Measurements from ENCODE around the gene GABBR2.
"Not testable (repeated sequence)": the region's sequence is repeated elsewhere in the genome, so short reads cannot be mapped to it uniquely, and the experiment has no call there.

GABBR2 gene

DNA sequence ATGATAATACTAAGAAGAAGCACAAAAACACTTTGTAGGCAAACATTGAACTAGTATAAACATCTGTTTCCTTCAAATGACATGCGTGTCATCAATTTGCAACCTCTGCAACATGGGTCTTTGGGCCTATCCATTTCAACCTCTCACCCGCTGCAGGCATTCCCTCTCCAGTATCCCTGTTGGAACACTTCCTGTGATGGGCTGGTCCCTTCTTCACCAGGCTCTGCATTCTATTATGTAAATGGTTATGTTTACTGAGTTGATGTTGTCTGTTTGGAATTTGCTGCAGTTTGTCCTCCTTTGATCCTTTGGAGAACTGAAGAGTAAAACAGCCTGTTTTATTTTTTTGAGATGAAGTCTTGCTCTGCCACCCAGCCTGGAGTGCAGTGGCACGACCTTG, 436.7 kb downstream of the GABBR2 start:
- no peak for DNase-seq

DNA sequence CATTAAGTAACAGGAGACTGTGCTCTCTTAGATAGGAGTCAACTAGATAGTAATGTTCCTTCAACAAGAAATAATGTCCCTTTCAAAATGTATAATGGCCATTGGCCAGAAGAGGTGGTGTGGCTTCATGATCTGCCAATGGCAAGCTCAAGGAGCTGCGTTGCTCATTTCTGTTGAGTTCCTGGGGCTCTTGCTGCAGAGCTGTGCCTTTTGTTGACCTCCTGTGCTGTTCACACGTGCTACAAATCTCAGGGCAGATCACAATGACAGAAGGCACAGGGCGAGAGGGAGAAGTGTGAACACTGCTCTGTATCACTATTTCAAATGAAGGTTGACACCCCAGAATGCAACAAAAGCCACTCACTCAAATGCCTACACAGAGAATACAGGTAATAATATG, 437.3 kb downstream of the GABBR2 start:
- DNase-seq, result no peak

DNA sequence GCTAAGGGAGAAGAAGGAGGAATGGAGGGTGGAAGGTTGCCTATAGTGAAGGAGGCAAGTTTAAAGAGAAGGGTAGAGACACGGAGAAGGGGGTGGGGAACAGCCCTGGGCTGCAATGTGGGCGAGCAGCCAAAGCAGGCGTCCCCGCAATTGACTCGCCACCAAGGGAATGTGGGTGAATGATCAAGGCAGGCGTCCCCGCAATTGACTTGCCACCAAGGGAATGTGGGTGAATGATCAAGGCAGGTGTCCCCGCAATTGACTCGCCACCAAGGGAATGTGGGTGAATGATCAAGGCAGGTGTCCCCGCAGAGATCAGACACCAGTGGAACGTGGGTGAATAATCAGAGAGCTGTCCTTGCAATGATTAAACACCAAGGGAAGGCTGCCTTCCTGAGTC, 438.5 kb downstream of the GABBR2 start:
- not testable (repeated sequence) for DNase-seq

- not testable (repeated sequence) for DNase-seq
Observed at GRCh38 chr9:98269652-98270051, 439.1 kb downstream of the GABBR2 start.

GRCh38 chr9:98267556-98267955, 441.2 kb downstream of the GABBR2 start:
- not testable (repeated sequence) for DNase-seq

DNA sequence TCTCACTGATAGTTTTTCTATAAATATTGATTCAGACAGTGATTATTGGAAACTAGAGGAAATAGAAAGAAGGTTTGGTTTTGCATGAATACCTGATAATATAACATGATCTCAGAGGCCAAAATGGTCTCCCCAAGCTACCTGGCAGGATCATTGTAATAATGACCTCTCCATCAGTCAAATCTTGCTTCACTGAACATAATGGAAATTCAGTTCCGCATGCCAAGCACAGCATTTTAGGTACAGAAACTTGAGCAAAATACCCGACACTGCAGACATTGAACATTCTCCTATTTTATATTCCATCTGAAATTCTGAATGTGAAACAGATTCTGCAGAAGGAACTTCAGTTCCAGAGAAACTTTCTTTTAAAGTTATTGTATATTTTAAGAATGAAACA, 444.2 kb downstream of the GABBR2 start:
- DNase-seq, result no peak

GRCh38 chr9:98263482-98264357, 445.0 kb downstream of the GABBR2 start:
- peak; percentile 84 for DNase-seq

GRCh38 chr9:98263080-98263479, 445.7 kb downstream of the GABBR2 start:
- no peak for DNase-seq

DNA sequence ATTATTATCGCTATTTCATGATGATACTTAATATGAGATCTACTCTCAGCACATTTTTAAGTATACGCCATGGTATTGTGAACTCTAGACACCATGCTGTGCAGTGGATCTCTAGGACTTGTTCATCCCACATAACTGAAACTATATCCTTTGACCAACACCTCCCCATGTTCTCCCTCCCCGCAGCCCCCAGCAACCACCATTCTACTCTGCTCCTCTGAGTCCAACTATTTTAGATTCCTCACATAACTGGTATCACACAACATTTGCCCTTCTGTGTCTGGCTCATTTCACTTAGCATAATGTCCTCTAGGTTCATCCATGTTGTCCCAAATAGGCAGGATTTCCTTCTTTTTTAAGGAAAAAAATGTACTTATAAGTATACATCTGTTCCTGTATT, 446.7 kb downstream of the GABBR2 start:
- no peak for DNase-seq

- no peak for DNase-seq
Observed at GRCh38 chr9:98260635-98261034, 448.1 kb downstream of the GABBR2 start.

DNA sequence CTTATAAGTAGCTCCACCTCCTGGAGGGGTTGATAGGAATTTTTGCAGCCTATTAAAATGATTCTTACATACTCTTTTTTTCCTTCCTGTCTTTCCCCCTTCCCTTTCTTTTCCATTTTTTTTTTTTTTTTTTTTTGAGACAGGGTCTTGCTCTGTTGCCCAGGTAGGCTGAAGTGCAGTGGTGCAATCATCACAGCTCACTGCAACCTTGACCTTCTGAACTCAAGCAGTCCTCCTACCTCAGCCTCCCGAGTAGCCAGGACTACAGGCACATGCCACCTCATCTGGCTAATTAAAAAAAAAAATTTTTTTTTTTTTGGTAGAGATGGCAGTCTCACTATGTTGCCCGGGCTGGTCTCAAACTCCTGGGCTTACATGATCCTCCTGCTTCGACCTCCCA, 448.9 kb downstream of the GABBR2 start:
- DNase-seq, result no peak

- no peak for DNase-seq
Observed at GRCh38 chr9:98256756-98257155, 452.0 kb downstream of the GABBR2 start.

DNA sequence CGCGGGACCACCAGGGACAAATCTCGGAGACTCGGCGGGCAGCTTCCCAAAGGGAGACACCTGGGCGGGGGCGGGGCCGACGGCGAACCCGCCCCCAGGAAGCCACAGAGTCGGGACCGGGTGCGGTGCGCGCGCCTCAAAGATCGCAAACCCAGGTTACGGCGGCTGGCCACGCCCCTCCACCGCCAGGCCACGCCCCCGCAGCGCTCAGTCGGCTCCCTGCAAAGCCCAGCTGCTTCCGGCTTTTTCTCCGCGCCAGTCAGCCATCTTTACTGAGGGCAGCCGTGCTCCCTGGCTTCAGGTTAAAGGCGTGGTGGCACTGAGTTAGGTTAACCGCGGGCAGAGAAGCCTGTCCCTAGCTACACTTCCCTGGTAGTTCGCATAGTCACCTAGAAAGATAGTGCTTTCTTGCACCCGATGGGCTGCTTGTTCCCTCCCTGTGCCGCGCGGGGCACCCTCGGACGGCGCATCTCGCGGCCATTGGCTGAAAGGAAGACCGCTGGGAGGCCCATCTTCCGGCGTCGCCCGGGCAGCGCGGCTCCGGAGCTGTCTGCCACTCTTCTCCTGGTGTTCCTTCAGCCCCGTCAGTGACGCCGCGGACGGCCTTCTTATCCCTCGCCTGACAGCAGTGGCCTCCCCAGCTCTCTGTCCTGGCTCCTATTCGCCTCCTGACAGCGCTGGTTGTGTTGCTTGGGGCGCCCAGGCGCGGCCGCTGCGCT, 453.0 kb downstream of the GABBR2 start, which contains the start of gene TBC1D2:
TSS of gene TBC1D2 (minus strand) at position 72 of the 719 bp plus-strand sequence. CDS start 108 bp downstream, outside the sequence.
- peak; percentile 95 for DNase-seq

GRCh38 chr9:98255061-98255577, 453.6 kb downstream of the GABBR2 start:
- DNase-seq, result no peak

GRCh38 chr9:98254228-98255060, 454.3 kb downstream of the GABBR2 start:
- no peak for DNase-seq

DNA sequence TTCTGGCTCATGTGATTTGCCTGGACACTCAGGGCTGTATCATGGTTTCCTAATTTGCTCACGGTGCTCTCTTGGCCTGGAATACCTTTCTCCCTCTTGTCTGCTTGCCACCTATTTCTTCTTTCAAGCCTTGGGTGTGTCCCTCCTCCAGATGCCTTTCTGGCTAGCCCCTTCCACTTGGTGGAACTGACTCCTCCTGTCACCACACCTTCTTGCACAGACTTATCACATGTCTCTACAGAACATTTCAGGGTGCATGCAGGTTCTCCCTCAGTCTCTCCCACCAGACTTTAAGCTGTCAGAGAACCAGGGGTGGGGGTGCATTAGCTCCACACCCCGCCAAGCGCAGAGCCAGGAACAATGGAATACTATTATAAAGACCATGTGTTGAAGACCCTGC, 455.2 kb downstream of the GABBR2 start:
- no peak for DNase-seq

DNA sequence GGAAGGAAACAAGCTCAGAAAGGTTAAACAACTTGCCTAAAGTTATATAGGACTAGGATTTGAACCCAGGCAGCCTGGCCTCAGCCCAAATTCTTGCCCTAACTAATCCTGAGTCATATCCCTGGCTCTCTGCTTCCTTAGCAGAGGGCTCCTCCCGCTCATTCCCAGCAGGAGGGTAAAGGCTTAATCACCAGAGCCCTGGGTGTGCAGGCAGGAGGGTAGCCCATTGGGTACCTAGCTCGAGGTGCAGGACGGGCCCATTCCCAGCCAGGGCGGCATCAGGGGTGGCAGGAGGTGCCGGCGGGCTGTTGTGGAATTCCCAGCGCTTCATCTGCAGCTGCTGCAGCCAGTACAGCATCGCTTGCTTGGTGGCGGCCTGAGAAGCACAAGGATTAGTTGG, 457.2 kb downstream of the GABBR2 start:
- no peak for DNase-seq

DNA sequence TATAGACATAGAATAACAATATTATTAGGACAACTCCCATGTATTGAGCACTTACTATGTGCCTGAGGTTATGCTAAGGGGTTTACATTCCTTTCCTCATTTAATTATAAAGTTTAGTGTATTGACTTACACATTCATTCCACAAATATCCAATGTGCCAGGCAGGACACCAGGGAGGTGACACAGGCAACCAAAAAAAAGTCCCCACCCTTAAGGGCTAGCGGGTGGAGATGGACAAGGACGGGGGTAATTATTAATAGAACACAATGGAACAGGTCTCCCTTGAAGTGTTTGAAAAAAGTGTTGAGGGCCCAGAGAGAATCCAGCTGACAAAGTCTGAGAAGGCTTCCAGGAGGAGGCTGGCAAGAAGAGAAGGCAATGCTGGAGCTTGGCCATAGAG, 459.0 kb downstream of the GABBR2 start:
- DNase-seq, result no peak

DNA sequence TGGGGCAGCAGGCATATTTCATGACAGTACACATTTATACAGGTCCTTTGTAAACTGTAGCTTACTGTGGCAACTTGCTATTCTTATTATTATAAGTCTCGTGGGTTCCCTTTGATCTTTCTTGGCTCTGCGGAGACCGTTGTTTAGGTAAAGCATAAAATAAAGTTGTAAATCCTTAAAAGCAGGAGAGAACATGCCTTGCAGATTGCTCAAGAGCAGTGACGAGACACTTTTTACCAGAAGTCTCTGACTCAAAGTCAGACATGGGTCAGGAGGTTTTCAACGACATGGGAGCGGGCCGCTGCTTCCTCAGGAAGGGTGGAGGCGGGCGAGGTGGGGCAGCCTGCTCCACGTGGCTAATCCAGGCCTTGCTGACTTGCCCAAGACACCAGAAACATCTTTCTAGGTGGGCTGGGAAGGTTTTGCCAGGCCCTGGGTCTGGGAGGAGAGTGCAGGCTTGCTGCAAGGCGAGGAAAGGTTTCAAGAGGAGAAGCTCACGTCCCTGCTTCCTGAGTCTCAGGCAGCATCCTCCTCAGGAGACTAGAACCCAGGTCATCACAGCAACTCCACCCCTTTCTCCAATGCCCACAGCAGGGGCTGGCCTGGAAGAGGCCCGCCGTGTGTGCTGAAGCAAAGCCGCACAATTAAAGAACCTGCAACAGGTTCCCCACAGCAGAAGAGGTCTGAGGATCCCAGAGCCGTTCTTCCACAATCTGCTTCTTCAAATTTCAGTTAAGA, 459.8 kb downstream of the GABBR2 start:
- DNase-seq, result peak; percentile 99

DNA sequence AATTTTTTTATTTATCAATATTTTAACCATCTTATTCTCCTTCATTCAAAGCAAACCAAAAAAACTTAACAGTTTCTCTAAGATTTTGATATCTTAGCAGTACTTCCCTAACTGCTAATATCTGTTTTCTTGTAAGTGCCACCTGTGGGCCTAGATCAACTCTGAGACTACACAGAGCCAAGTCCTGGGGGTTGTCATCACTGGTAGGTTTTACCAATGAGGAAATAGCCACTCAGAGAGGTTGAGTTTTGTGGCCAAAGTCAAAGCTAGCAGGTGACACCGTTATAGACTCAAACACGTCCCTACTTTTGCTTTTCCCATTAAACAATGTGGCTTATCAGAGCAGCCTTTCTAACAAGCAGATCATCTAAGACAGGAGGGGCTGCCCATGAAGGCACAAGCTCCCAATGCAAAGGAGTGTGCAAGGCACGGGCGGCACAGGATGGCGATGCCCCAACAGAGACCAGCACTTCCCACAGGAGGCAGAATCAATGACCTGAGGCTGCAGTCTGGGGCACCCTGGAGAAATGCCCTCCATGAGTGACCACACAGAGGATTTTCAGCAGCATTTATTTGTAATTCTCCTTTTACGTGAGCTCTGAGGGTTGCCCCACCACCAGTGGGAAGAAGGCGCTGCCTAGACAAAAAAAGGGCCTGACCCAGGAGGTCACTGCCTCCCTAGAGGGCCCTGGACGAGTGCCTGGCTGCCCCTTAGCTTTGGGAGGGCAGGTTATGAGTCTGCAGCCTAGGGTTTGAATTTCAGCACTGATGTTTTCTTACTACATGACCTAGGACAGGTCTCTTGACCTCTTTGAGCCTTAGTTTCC, 460.7 kb downstream of the GABBR2 start:
- DNase-seq, result peak; percentile 84

DNA sequence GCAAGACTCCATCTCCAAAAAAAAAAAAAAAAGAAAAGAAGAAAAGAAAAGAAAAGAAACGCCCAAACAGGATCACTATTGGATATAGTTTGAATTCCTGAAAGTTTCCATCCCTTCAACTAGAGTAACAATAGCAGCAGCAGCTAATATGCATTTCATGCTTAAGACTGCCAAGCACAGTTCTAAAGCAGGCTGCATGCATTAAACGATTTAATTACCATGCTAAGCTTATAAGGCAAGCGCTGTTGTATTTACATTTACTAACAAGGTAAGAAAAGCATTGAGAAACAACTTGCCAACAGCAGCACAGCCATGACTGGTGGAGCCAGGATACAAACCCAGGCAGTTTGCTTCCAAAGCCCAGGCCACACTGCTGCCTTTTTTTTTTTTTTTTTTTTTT, 466.3 kb downstream of the GABBR2 start:
- no peak for DNase-seq
